Inferior parietal cortex (tissue), 1 donor: ENCODE data around the gene GPX1.
"Not testable (repeated sequence)": the region's sequence is repeated elsewhere in the genome, so short reads cannot be mapped to it uniquely, and the experiment has no call there.

Experiments used
- DNase-seq: peaks from one replicate; pipeline ENCODE4 v3.0.0-alpha.2; 2016; ENCODE audit errors: extremely low spot score

The GPX1 gene

GRCh38 chr3:49358217-49358883, at the start of gene GPX1:
TSS of gene GPX1 (minus strand) at chr3:49358353. CDS start at chr3:49358278, 75 bp downstream.
- DNase-seq, result peak; percentile 83

- no peak for DNase-seq
Measured at GRCh38 chr3:49406571-49407565, 48.7 kb upstream of the GPX1 start.

- DNase-seq, result not testable (repeated sequence)
Measured at GRCh38 chr3:49405570-49405969, 47.4 kb upstream of the GPX1 start.

- DNase-seq, result no peak
Measured at GRCh38 chr3:49403891-49404290, 45.7 kb upstream of the GPX1 start.

- no peak for DNase-seq
Measured at GRCh38 chr3:49401766-49402165, 43.6 kb upstream of the GPX1 start.

GRCh38 chr3:49399461-49399860, 41.3 kb upstream of the GPX1 start:
- DNase-seq, result no peak

GRCh38 chr3:49397470-49397869, 39.3 kb upstream of the GPX1 start:
- peak; percentile 68 for DNase-seq

GRCh38 chr3:49391310-49391709, 33.2 kb upstream of the GPX1 start:
- DNase-seq, result not testable (repeated sequence)

- DNase-seq, result no peak
Measured at GRCh38 chr3:49389297-49389696, 31.1 kb upstream of the GPX1 start.

GRCh38 chr3:49388289-49388820, 30.2 kb upstream of the GPX1 start:
- DNase-seq, result no peak

- DNase-seq, result no peak
Measured at GRCh38 chr3:49387721-49388120, 29.6 kb upstream of the GPX1 start.

- DNase-seq, result no peak
Measured at GRCh38 chr3:49386056-49386756, 28.1 kb upstream of the GPX1 start.

GRCh38 chr3:49385617-49386016, 27.5 kb upstream of the GPX1 start:
- DNase-seq, result no peak

GRCh38 chr3:49383387-49383786, 25.2 kb upstream of the GPX1 start:
- DNase-seq, result no peak

GRCh38 chr3:49378249-49378895, 20.2 kb upstream of the GPX1 start:
- no peak for DNase-seq

- no peak for DNase-seq
Measured at GRCh38 chr3:49377483-49377882, 19.3 kb upstream of the GPX1 start.

- no peak for DNase-seq
Measured at GRCh38 chr3:49371946-49372345, 13.8 kb upstream of the GPX1 start.

GRCh38 chr3:49370585-49371290, 12.6 kb upstream of the GPX1 start:
- no peak for DNase-seq

GRCh38 chr3:49362561-49362960, 4.4 kb upstream of the GPX1 start:
- DNase-seq, result no peak

- no peak for DNase-seq
Measured at GRCh38 chr3:49359623-49360022, 1.5 kb upstream of the GPX1 start.

GRCh38 chr3:49358884-49359225, 702 bp upstream of the GPX1 start:
- DNase-seq, result no peak
